Testis (tissue), 3 donors: Measurements from ENCODE around the gene EPN1. TPM values are rescaled to one million over a fixed set of nuclear protein-coding genes. Genes with fewer than 3 reads are reported as not detected.

ENCODE experiments used
- DNase-seq: peaks from one replicate; pipeline ENCODE4 v3.0.0-alpha.2; 2019
- H3K27ac ChIP-seq, 2 donors: fragments of 200-600 bp; sonication (generic); one replicate each; pipeline ENCODE4 v1.5.1; 2019
- H3K27me3 ChIP-seq: fragments of 200-600 bp; sonication (generic); one replicate; pipeline ENCODE4 v1.5.1; 2019
- H3K36me3 ChIP-seq: fragments of 200-600 bp; sonication (generic); one replicate; pipeline ENCODE4 v1.5.1; 2017; ENCODE audit warnings: low read depth; ENCODE audit errors: missing control alignments
- H3K4me1 ChIP-seq: fragments of 200-600 bp; sonication (generic); one replicate; pipeline ENCODE4 v1.5.1; 2019
- H3K4me3 ChIP-seq, 2 donors: fragments of 200-600 bp; sonication (generic); one replicate each; pipeline ENCODE4 v1.5.1; 2017 to 2019
- H3K9me3 ChIP-seq: fragments of 200-600 bp; sonication (generic); one replicate; pipeline ENCODE4 v1.5.1; 2017
- CTCF ChIP-seq, 3 experiments: fragments of 450-650 bp in 2 of 3; fragments of 200-600 bp in 1 of 3; sonication (generic) in 1 of 3; IDR thresholded peaks; one replicate each; pipeline ENCODE4 v1.5.1; 2016 to 2019; ENCODE audit warnings: antibody characterized with exemption in 3 of 3, mild to moderate bottlenecking in 2 of 3, moderate library complexity in 1 of 3
- POLR2A ChIP-seq: fragments of 450-650 bp; IDR thresholded peaks from one replicate; pipeline ENCODE4 v1.6.1; 2017; ENCODE audit warnings: antibody characterized with exemption, mild to moderate bottlenecking, moderate library complexity
- WGBS, 2 donors: methylation state at CpG; one replicate each; pipeline ENCODE4 v1.1.5; 2018; 5-methylcytosine and 5-hydroxymethylcytosine counted together
- intact Hi-C: fragments of 100-400 bp; cut with DNase I; formaldehyde crosslinking; loops from one replicate; pipeline ENCODE4 v1.15.1; 2023; ENCODE audit warnings: low total_unique reads
- polyA plus RNA-seq: library from polyadenylated mRNA; stranded (reverse); fragments of 350-450 nt; fragmentation: Illumina TruSeq; extraction: RNeasy Lipid Tissue Mini Kit (QIAGEN cat#74804); gene quantifications from one replicate; pipeline ENCODE4 v1.2.3, GENCODE V29; 2014; ENCODE audit warnings: low read depth, low replicate concordance; ENCODE audit not compliant: insufficient read depth
- total RNA-seq, 2 donors: library from RNA; depleted of rRNA; stranded (reverse); fragments of >200 nt; gene quantifications; one replicate each; pipeline ENCODE4 v1.2.3, GENCODE V29; 2016

EPN1 gene
- total and polyA plus RNA-seq, 3 donors from 2014 or later: 134 to 303 (median 176) TPM

GRCh38 chr19:55700813-55701212, 25.8 kb downstream of the EPN1 start:
- TF ChIP-seq CTCF (IDR thresholded peaks at IDR 0.05) (no peak), POLR2A (no peak)
- no peak overlapping the region for H3K27ac ChIP-seq
- no peaks in the 10 kb centered on the region for H3K9me3 ChIP-seq

GRCh38 chr19:55702131-55702627, 27.2 kb downstream of the EPN1 start:
- DNase-seq: peak; percentile 85
- WGBS, 2 donors: 34 to 57% methylated on average over 4 to 13 of the region's 13 CpGs
- H3K27me3 ChIP-seq: no peaks in the 10 kb centered on the region
- TF ChIP-seq POLR2A (no peak), CTCF (IDR thresholded peaks at IDR 0.05) (no peak)
- H3K4me3 ChIP-seq: no peak overlapping the region
- peaks cover 32% of the 10 kb centered on the region for H3K4me1 ChIP-seq
- H3K27ac ChIP-seq: no peak overlapping the region
- no peaks in the 10 kb centered on the region for H3K36me3 ChIP-seq
- H3K9me3 ChIP-seq: no peaks in the 10 kb centered on the region
- intact Hi-C loops: no loop called here

More at GRCh38 chr19:55700813-55701212, 25.8 kb downstream of the EPN1 start:
- Histone ChIP-seq H3K4me1 (peaks cover 32% of the 10 kb centered on the region), H3K27me3 (no peaks in the 10 kb centered on the region), H3K4me3 (no peak overlapping the region), H3K36me3 (no peaks in the 10 kb centered on the region)
- intact Hi-C loops: no loop called here
- 56 to 73% methylated on average over 8 to 12 of the region's 12 CpGs for WGBS, 2 donors
- DNase-seq: peak; percentile 46

GRCh38 chr19:55703790-55704215, 28.8 kb downstream of the EPN1 start:
- Histone ChIP-seq H3K36me3 (no peaks in the 10 kb centered on the region), H3K4me3 (no peak overlapping the region), H3K9me3 (no peaks in the 10 kb centered on the region), H3K27ac (peak overlapping the region; percentile 58 to 59), H3K27me3 (no peaks in the 10 kb centered on the region), H3K4me1 (peaks cover 32% of the 10 kb centered on the region)
- intact Hi-C loops: no loop called here
- 31 to 37% methylated on average over 28 to 38 of the region's 38 CpGs for WGBS, 2 donors
- peak; percentile 84 for DNase-seq
- TF ChIP-seq POLR2A: no peak
- peak; percentile 30 to 89 (median 75) for TF ChIP-seq CTCF (IDR thresholded peaks at IDR 0.05)

- Histone ChIP-seq H3K27ac (no peak overlapping the region), H3K36me3 (no peaks in the 10 kb centered on the region), H3K4me3 (no peak overlapping the region), H3K4me1 (peaks cover 28% of the 10 kb centered on the region), H3K9me3 (no peaks in the 10 kb centered on the region), H3K27me3 (no peaks in the 10 kb centered on the region)
- intact Hi-C loops: no loop called here
- no peak for TF ChIP-seq CTCF (IDR thresholded peaks at IDR 0.05)
- no peak for TF ChIP-seq POLR2A
- DNase-seq: no peak
- 62 to 71% methylated on average over 8 to 15 of the region's 15 CpGs for WGBS, 2 donors
Measured at GRCh38 chr19:55704494-55705245, 29.6 kb downstream of the EPN1 start.

GRCh38 chr19:55705972-55706371, 30.9 kb downstream of the EPN1 start:
- TF ChIP-seq CTCF (IDR thresholded peaks at IDR 0.05) (no peak), POLR2A (no peak)
- Histone ChIP-seq H3K36me3 (no peaks in the 10 kb centered on the region), H3K27ac (no peak overlapping the region), H3K4me1 (peaks cover 28% of the 10 kb centered on the region), H3K9me3 (no peaks in the 10 kb centered on the region), H3K27me3 (no peaks in the 10 kb centered on the region), H3K4me3 (no peak overlapping the region)
- WGBS, 2 donors: 89 to 92% methylated on average over 3 of the region's 3 CpGs
- intact Hi-C loops: no loop called here
- no peak for DNase-seq
